ENCODE measurements around the gene CKAP5. TPM values are rescaled to one million over a fixed set of nuclear protein-coding genes. Genes with fewer than 3 reads are reported as not detected.

The CKAP5 gene
- total RNA-seq, 1 experiment from 2014 or later = 171 TPM

GRCh38 chr11:46845740-46846509 lies at the start of gene CKAP5 (continued):
- TF ChIP-seq ZNF425 (CRISPR knock-in tag; conservative IDR thresholded peaks at IDR 0.05) = no peak
- TF ChIP-seq, protein P1, sequence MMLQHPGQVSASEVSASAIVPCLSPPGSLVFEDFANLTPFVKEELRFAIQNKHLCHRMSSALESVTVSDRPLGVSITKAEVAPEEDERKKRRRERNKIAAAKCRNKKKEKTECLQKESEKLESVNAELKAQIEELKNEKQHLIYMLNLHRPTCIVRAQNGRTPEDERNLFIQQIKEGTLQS (CRISPR knock-in tag; conservative IDR thresholded peaks at IDR 0.05) = no peak
- 0 out of 2 replicates have a peak, but pooled peaks have one; percentile 74 for TF ChIP-seq ELF4 (CRISPR knock-in tag; IDR thresholded peaks at IDR 0.05; ENCODE audit: low read depth)
- peak; percentile 88; the same call in 1 of the 2 replicates for TF ChIP-seq ZNF232 (CRISPR knock-in tag; IDR thresholded peaks at IDR 0.05)
- TF ChIP-seq, protein P2, sequence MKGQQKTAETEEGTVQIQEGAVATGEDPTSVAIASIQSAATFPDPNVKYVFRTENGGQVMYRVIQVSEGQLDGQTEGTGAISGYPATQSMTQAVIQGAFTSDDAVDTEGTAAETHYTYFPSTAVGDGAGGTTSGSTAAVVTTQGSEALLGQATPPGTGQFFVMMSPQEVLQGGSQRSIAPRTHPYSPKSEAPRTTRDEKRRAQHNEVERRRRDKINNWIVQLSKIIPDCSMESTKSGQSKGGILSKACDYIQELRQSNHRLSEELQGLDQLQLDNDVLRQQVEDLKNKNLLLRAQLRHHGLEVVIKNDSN (CRISPR knock-in tag; IDR thresholded peaks at IDR 0.05) = peak; percentile 85; the same call in 1 of the 2 replicates
- TF ChIP-seq E2F1 (CRISPR knock-in tag; IDR thresholded peaks at IDR 0.05) = peak; percentile 90
- peak; percentile 99 for TF ChIP-seq NFYB (CRISPR knock-in tag; conservative IDR thresholded peaks at IDR 0.05; ENCODE audit: low read depth)
- TF ChIP-seq RORB (CRISPR knock-in tag; IDR thresholded peaks at IDR 0.05) = no peak
- TF ChIP-seq STAT6 (CRISPR knock-in tag; conservative IDR thresholded peaks at IDR 0.05; ENCODE audit: low read depth) = no peak
- TF ChIP-seq TP53 (CRISPR knock-in tag; IDR thresholded peaks at IDR 0.05) = peak; percentile 86; the same call in 1 of the 2 replicates
- TF ChIP-seq SMAD4 (CRISPR knock-in tag; IDR thresholded peaks at IDR 0.05) = no peak; the same call in 1 of the 2 replicates
- no peak for TF ChIP-seq RELA (CRISPR knock-in tag; IDR thresholded peaks at IDR 0.05; ENCODE audit: borderline replicate concordance)
- TF ChIP-seq FOXJ3 (CRISPR knock-in tag; IDR thresholded peaks at IDR 0.05; ENCODE audit: borderline replicate concordance) = no peak
- TF ChIP-seq, protein P3, sequence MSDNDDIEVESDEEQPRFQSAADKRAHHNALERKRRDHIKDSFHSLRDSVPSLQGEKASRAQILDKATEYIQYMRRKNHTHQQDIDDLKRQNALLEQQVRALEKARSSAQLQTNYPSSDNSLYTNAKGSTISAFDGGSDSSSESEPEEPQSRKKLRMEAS (CRISPR knock-in tag; IDR thresholded peaks at IDR 0.05) = peak; percentile 85
- TF ChIP-seq CBFB (CRISPR knock-in tag; IDR thresholded peaks at IDR 0.05; ENCODE audit: low read depth) = no peak
- no peak for TF ChIP-seq AFF4 (CRISPR knock-in tag; IDR thresholded peaks at IDR 0.05; ENCODE audit: borderline replicate concordance)
- peak; percentile 96 for TF ChIP-seq SP1 (CRISPR knock-in tag; conservative IDR thresholded peaks at IDR 0.05)
- TF ChIP-seq ATF1 (CRISPR knock-in tag; IDR thresholded peaks at IDR 0.05) = no peak
- 0 out of 2 replicates have a peak, but pooled peaks have one; percentile 42 for TF ChIP-seq CREB1 (CRISPR knock-in tag; IDR thresholded peaks at IDR 0.05)
- TF ChIP-seq CDX4 (CRISPR knock-in tag; IDR thresholded peaks at IDR 0.05; ENCODE audit: borderline replicate concordance) = no peak
- TF ChIP-seq NR3C1 (CRISPR knock-in tag; conservative IDR thresholded peaks at IDR 0.05; ENCODE audit: low read depth) = no peak
- peak; percentile 80; the same call in 1 of the 2 replicates for TF ChIP-seq GABPB1 (CRISPR knock-in tag; IDR thresholded peaks at IDR 0.05)
- no peak for TF ChIP-seq MLX (CRISPR knock-in tag; IDR thresholded peaks at IDR 0.05)
- no peak for TF ChIP-seq ZBTB43 (CRISPR knock-in tag; IDR thresholded peaks at IDR 0.05)
